ENCODE results near the gene ST3GAL6. TPM values are rescaled to one million over a fixed set of nuclear protein-coding genes. Genes with fewer than 3 reads are reported as not detected.

The ST3GAL6 gene
- total and polyA plus RNA-seq, 2 of the 4 experiments (the other 2 are of a cell fraction) = 0.36 to 0.99 TPM

DNA sequence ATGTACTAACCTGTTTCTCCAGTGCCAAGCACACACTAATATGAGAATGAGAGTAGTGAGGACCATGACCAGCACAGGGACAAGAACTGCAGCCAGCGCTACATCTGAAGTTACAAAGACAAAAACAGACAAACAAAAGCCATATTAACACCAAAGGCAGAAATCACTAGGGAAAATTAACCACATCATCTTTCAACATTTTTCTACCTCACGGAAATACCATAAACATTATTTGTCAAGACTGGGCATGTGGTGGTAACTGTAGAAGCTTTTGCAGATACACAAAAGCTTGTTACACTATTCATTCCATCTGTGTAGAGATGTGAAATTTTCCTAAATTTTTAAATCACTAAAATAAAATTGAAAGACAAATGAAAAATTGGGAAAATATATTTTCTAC lies 44.9 kb downstream of the ST3GAL6 start:
- H2BK120ac ChIP-seq (ENCODE audit: low read depth, low read length) = no peak overlapping the region
- BruUV-seq (replicated peaks) = no TSS peak
- H2BK15ac ChIP-seq (ENCODE audit: low read depth, low read length) = no peak overlapping the region
- ChIA-PET POLR2A (ENCODE audit: unreplicated experiment) (no interaction called here), CTCF (no interaction called here)
- H4K5ac ChIP-seq (ENCODE audit: low read depth, low read length) = no peak overlapping the region
- no peak overlapping the region for H3K14ac ChIP-seq (replicated peaks; ENCODE audit: low read depth, low read length)
- H3K27ac ChIP-seq (ENCODE audit: insufficient read depth, low read length) = no peak overlapping the region
- 0 out of 2 replicates have a peak, but pooled peaks cover 3% of the 10 kb centered on the region for H3K9me1 ChIP-seq (ENCODE audit: insufficient read depth, low read length)
- no peak overlapping the region for H3K4me3 ChIP-seq (ENCODE audit: insufficient read depth, low read depth, low read length)
- H3K56ac ChIP-seq (ENCODE audit: extremely low read depth, insufficient read depth, low read length) = no peak overlapping the region
- intact Hi-C loops (cut with micrococcal nuclease) = no loop called here
- no peak overlapping the region for H3K9ac ChIP-seq (ENCODE audit: low read depth, low read length)
- H3K27me3 ChIP-seq (ENCODE audit: control insufficient read depth, insufficient read depth, low read length) = no peaks in the 10 kb centered on the region
- peaks cover 9 to 12% of the 10 kb centered on the region in 2 experiments; a peak in 3 of 4 replicates for H3K79me1 ChIP-seq (ENCODE audit: low read depth in 1 of 2, low read length in 2 of 2)
- WGBS, 2 experiments (ENCODE audit: extremely low coverage in 2 of 2, insufficient read length in 1 of 2) = no CpG with 5 or more reads among the region's 2 CpGs
- H4K20me1 ChIP-seq (ENCODE audit: insufficient read depth, low read length) = no peaks in the 10 kb centered on the region; the same call in 1 of the 2 replicates
- dilution Hi-C loops (cut with HindIII; ENCODE audit: low sequenced_read_pairs, unreplicated experiment) = no loop called here
- H4K91ac ChIP-seq (ENCODE audit: insufficient read depth, low read depth, low read length) = no peak overlapping the region
- H2BK20ac ChIP-seq (ENCODE audit: low read depth, low read length) = no peak overlapping the region
- H3K23ac ChIP-seq (ENCODE audit: low read depth, low read length) = no peak overlapping the region
- H2AK9ac ChIP-seq (replicated peaks; ENCODE audit: low read depth, low read length, poor library complexity) = no peak overlapping the region
- no peak overlapping the region for H3K18ac ChIP-seq (ENCODE audit: low read depth, low read length)
- no peak overlapping the region for H2BK5ac ChIP-seq (ENCODE audit: low read depth, low read length, poor library complexity, severe bottlenecking)
- ATAC-seq (ENCODE audit: low read depth) = no peak
- peaks cover 29% of the 10 kb centered on the region for H3K36me3 ChIP-seq (ENCODE audit: control insufficient read depth, insufficient read depth, low read length)
- H4K8ac ChIP-seq (ENCODE audit: low read depth in 2 of 2, low read length in 2 of 2) = no peak overlapping the region
- no peak overlapping the region for H2AFZ ChIP-seq (replicated peaks; ENCODE audit: low read length, poor library complexity)
- no peak for DNase-seq
- no peak overlapping the region for H2AK5ac ChIP-seq (ENCODE audit: low read depth, low read length)
- H3K4me2 ChIP-seq (ENCODE audit: low read depth, low read length) = no peak overlapping the region
- no peaks in the 10 kb centered on the region for H3K9me3 ChIP-seq (ENCODE audit: control insufficient read depth, insufficient read depth, low read length)
- no peak for TF ChIP-seq RCOR1 (IDR thresholded peaks at IDR 0.05; ENCODE audit: insufficient replicate concordance, low read length)
- TF ChIP-seq RAD21 (IDR thresholded peaks at IDR 0.05; ENCODE audit: low read length) = no peak
- TF ChIP-seq NFE2L2 (IDR thresholded peaks at IDR 0.05; ENCODE audit: low read depth, low read length) = no peak
- no peak for TF ChIP-seq MAFK (IDR thresholded peaks at IDR 0.05; ENCODE audit: low read depth, low read length)
- no peaks in the 10 kb centered on the region for H3K4me1 ChIP-seq (ENCODE audit: control insufficient read depth, insufficient read depth, low read length)
- H3K4ac ChIP-seq (ENCODE audit: low read depth, low read length) = no peak overlapping the region
- in situ Hi-C loops (cut with MboI; ENCODE audit: low sequenced_read_pairs) = no loop called here

All from IMR-90 (cell line).